GM18511 (cell line): ENCODE measurements around the gene SGCA.

Source experiments
- ATAC-seq: cut with Tn5 transposase; IDR thresholded peaks from one replicate; pipeline ENCODE4 v1.9.1; 2021; ENCODE audit warnings: mild to moderate bottlenecking, moderate library complexity; ENCODE audit not compliant: unreplicated experiment

Gene SGCA

GRCh38 chr17:50134206-50135110, 31.3 kb upstream of the SGCA start:
- no peak for ATAC-seq

DNA sequence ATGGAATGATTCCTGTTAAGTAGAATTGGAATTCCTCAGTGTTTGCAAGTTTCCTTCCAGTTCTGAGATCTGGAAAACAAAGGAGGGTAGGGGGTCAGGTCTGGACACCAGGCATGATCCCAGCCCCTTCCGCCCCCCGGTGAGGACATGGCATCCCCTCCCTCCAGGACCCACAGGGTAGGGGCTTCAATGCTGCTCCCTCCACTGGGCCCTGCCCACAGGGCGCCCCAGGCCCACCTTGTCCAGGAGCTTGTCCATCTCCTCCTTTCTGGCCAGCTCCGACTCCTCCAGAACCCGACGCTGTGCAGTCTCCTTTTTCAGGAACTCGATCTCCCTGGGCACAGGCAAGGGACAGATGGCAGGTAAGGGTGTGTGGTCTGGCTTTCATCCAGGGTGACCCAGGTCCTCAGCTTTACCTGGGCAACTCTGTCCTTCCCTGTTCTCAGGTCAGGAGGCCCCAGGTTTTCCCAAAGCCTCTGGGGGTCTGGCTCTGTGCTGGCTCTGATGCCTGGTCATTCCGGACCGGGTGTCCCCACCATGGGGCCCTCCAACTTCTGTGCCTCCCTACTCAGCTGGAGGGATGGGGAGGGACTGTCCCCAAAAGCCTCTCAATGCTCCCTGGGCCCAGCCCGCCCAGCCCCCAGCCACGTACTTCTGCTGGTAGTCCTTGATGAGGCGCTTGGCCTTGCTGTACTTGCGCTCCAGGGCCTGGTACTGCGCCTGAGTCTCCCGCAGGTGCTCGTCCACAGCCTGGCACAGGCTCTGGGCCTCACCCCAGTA, 30.3 kb upstream of the SGCA start:
- ATAC-seq, result no peak

- no peak for ATAC-seq
Observed at GRCh38 chr17:50136096-50136687, 29.6 kb upstream of the SGCA start.

GRCh38 chr17:50137042-50137441, 28.8 kb upstream of the SGCA start:
- ATAC-seq, result no peak

- no peak for ATAC-seq
Observed at GRCh38 chr17:50139185-50139783, 26.5 kb upstream of the SGCA start.

DNA sequence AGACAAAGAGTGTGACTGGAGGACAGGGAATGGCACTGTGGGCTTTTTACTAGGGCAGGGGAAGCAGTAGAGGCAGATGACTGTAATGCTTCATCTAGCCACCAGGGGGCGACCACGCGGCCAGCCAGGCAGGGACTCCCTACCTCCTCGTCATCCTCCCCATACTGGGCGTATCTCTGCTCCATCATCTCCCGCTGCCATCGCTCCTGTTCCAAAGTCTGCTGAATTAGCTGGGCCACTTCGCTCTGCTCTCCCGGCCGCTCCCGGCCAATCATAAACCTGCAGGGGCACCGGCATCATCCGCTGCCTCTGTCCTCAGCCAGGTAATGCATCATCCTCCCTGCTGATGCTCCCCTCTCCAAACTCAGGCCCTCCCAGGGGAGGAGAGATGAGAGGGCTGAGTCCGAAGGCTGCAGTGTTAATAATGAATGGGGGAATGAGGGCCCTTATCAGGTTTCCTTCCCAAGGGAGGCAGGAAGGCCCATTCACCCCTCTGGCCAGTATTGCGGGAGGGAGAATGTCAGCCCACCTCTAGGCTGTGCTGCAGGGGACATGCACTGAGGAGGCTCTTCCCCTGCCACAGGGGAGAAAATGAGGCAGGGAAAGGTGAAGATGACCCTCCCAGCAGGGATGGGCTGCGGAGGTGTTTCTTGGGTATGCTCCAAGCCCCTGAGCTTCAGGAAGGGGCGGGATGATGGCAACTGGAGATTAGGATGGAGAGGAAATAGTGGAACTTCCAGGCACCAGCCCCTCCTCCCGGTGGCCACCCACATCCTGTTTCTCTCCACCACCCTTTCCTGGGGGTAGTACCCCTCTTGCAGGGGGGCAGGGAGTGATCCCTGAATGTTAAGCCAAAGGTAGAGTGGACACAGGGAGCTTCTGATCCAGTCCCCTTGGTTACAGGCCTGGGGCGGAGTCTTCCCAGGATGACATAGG, 25.6 kb upstream of the SGCA start:
- no peak for ATAC-seq

GRCh38 chr17:50141026-50141744, 24.6 kb upstream of the SGCA start:
- ATAC-seq, result no peak

DNA sequence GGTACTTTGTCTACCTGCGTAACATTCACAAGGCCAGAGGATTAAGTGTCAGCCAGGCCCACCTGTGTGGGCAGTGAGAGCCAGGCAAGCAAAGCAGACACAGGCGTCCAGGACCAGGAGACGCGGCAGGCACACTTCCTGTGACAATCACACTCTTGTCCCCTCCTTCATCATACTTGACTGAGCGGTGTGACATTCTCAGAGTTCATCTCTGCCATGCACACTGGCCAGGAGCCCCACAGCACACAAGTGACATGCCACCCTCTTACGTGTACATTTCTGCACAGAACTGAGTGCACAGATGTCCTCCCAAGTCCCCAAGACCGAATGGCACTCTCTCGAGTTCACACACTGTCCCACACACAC, 24.1 kb upstream of the SGCA start:
- no peak for ATAC-seq

DNA sequence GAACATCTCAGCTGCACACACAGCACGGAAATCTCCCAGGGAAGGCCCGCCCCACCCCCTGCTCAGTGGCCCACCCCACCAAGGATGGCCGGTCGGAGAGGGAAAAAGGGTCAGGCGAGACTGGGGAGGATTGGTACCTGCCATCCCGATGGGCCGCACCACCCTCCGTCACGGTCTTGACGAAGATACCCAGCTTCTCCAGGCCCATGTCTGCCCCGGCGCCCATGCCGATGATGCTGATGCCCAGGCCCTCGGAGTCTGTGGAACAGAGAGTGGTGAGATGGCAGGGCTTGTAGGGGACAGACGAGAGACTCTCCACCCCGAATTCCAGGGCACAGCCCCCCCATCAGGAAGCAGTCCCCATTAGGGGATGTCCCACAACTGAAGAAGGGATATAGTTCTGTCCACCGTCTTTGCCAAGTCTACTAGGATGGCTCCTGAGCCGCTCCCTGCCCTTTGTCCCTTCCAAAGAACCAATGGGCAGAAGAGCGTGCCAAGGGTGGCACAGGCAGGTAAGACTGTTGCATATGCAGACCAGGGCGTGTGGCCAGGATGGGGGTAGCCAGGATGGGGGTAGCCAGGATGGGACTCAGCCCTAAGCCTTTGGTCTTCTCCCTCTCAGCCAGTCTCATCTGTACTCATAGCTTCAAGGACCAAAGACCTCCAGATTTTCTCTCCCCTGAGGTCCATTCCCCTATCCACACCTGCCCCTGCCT, 22.2 kb upstream of the SGCA start:
- no peak for ATAC-seq

GRCh38 chr17:50144355-50144754, 21.4 kb upstream of the SGCA start:
- no peak for ATAC-seq

DNA sequence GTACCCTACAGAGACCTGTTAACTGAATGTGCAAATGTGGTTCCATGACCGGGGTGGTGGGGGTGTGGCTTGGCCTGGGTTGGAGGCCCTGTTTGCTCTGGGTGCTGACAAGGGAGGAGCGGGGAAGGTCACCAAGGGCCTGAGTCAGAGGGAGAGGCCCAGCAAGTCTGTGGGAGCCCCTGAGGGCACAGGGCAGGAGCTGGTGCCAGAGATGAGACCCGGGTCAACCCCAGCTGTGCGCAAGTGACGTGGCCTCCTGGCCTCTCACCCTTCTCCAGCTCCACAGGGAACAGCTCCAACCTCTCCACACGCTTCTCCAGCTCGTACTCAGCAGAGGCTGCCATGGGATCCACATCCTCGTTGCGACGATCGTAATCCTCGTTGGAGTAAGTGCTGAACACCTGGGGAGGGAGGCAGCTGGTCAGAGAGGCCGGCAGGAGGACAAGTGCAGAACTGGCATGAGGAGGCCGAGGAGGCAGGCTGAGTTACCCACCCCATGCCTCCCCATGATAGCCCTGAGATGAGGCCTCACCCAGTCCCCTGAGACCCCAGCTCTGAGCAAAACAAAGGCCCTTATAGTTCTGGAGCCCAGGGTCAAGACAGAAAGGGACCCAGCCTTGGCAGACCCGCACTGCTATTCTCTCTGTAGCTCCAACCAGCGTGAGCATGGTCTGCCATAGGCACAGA, 20.8 kb upstream of the SGCA start:
- no peak for ATAC-seq

- no peak for ATAC-seq
Observed at GRCh38 chr17:50145532-50146229, 20.1 kb upstream of the SGCA start.

GRCh38 chr17:50146230-50146926, 19.4 kb upstream of the SGCA start:
- ATAC-seq, result no peak

GRCh38 chr17:50146927-50147665, 18.7 kb upstream of the SGCA start:
- no peak for ATAC-seq

DNA sequence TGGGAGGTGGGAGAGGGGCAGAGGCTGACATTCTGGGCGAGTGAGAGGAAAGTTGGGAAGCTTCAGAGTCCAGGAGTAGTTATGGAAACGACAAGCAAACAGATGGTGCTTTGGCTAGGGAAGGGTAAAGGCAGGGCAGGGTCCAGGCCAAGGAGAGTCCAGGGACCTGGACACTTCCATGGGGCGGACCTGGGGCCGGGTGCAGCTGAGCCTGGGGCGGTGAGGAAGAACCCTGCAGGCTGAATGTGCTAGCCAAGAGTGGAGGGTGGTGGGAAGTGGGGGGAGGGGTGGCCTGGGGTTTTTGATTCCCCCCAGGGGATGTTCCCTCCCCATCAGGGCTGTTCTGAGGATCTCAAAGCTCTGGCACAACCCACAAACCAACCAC, 18.0 kb upstream of the SGCA start:
- no peak for ATAC-seq

DNA sequence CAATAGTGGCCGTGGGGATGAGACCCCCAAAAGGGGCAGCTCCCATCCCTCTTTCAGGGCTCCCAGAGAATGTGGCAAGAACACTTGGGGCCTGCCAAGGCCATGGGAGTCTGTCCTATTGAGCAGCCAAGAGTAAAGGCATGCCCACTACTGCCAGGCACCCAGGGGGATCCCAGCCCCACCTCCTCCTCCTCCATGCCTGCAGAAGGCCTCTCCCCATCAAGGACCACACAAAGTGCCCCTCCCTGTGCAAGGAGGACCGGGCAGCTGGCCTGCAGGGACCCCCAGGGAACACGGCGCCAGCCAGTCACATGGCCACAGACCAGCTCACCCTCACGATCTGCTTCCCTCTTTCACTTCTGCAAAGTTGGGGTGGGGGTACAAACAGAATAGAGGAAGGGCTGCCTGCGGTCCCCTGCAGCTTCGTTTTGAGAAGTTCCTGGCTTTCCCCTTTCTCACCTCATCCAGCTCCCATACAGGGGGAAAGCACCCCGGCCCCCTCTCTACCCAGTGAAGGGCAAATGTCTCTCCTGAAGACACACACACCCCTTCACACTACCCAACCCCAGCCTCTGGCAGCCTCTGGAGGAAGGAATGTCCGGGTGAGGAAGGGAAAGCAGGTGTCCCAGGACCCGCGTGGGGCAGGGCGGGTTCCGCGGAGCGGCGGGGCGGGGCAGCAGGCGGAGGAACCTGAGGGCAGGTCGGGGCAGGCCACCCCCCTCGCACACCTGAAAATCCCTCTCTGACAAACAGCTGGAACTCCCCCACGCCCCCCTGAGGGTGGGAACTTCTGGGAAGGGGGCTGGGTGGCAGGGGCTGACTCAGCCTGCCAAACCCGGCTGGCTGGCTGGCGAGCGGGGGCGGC, 17.3 kb upstream of the SGCA start:
- peak; percentile 43 for ATAC-seq
